HepG2 (cell line): ENCODE data around the gene PELI3. TPM values are rescaled to one million over a fixed set of nuclear protein-coding genes. Genes with fewer than 3 reads are reported as not detected.
A peak's percentile ranks its signal among the peaks of the same experiment; 100 is the strongest.

Experiments used
- BRCA1 ChIP-seq: sonication (generic); formaldehyde crosslinking; IDR thresholded peaks from 2 replicates; pipeline ENCODE4 v1.4.0; 2020; ENCODE audit warnings: missing genetic modification reagents
- CC2D1A ChIP-seq: sonication (generic); formaldehyde crosslinking; IDR thresholded peaks from 2 replicates; pipeline ENCODE4 v1.8.1; 2023; ENCODE audit warnings: mild to moderate bottlenecking, missing genetic modification reagents
- CERS6 ChIP-seq: sonication (generic); formaldehyde crosslinking; IDR thresholded peaks from 2 replicates; pipeline ENCODE4 v1.5.0; 2020; ENCODE audit warnings: missing genetic modification reagents
- HOXA3 ChIP-seq: sonication (generic); formaldehyde crosslinking; IDR thresholded peaks from 2 replicates; pipeline ENCODE4 v1.5.0; 2020; ENCODE audit warnings: missing genetic modification reagents
- JARID2 ChIP-seq: sonication (generic); formaldehyde crosslinking; IDR thresholded peaks from 2 replicates; pipeline ENCODE4 v1.8.1; 2023; ENCODE audit warnings: missing genetic modification reagents, inconsistent platforms; ENCODE audit not compliant: insufficient replicate concordance
- JDP2 ChIP-seq: sonication (generic); formaldehyde crosslinking; IDR thresholded peaks from 2 replicates; pipeline ENCODE4 v1.8.1; 2022; ENCODE audit warnings: missing genetic modification reagents, borderline replicate concordance
- KAT7 ChIP-seq: IDR thresholded peaks from 2 replicates; pipeline ENCODE4 v1.6.1; 2018; ENCODE audit warnings: borderline replicate concordance, missing compliant biosample characterization
- KAT8 ChIP-seq: IDR thresholded peaks from 2 replicates; pipeline ENCODE4 v1.6.1; 2016; ENCODE audit warnings: missing genetic modification reagents, missing compliant biosample characterization
- KDM4B ChIP-seq: sonication (generic); formaldehyde crosslinking; IDR thresholded peaks from 2 replicates; pipeline ENCODE4 v1.4.0; 2020; ENCODE audit warnings: missing genetic modification reagents
- NFATC3 ChIP-seq: sonication (generic); formaldehyde crosslinking; IDR thresholded peaks from 2 replicates; pipeline ENCODE4 v1.5.1; 2020; ENCODE audit warnings: mild to moderate bottlenecking, missing genetic modification reagents
- NFKB2 ChIP-seq: sonication (generic); formaldehyde crosslinking; IDR thresholded peaks from 2 replicates; pipeline ENCODE4 v1.4.0; 2020; ENCODE audit warnings: missing genetic modification reagents, borderline replicate concordance
- NR1H2 ChIP-seq: sonication (generic); formaldehyde crosslinking; IDR thresholded peaks from 2 replicates; pipeline ENCODE4 v1.8.1; 2022; ENCODE audit warnings: low read depth, missing genetic modification reagents, borderline replicate concordance
- POLR2AphosphoS5 ChIP-seq: IDR thresholded peaks from 2 replicates; pipeline ENCODE4 v1.6.1; 2012; ENCODE audit warnings: low read depth, low read length
- RCOR2 ChIP-seq: IDR thresholded peaks from 2 replicates; pipeline ENCODE4 v1.6.1; 2016; ENCODE audit warnings: missing biosample characterization, missing genetic modification reagents
- RFX1 ChIP-seq: fragments of 450-650 bp; IDR thresholded peaks from 2 replicates; pipeline ENCODE4 v1.6.1; 2017
- SP1 ChIP-seq, 2 experiments: fragments of 450-650 bp in 1 of 2; sonication (generic) in 1 of 2; formaldehyde crosslinking in 1 of 2; IDR thresholded peaks; 2 replicates each; pipeline versions ENCODE4 v1.4.0 to v1.6.1; 2016 to 2020; ENCODE audit warnings: missing genetic modification reagents in 1 of 2
- SP4 ChIP-seq: sonication (generic); formaldehyde crosslinking; IDR thresholded peaks from 2 replicates; pipeline ENCODE4 v1.8.1; 2023; ENCODE audit warnings: mild to moderate bottlenecking, missing genetic modification reagents
- TRAFD1 ChIP-seq: sonication (generic); formaldehyde crosslinking; IDR thresholded peaks from 2 replicates; pipeline ENCODE4 v1.5.1; 2020; ENCODE audit warnings: missing genetic modification reagents, mild to moderate bottlenecking, borderline replicate concordance
- TSC22D2 ChIP-seq: sonication (generic); formaldehyde crosslinking; IDR thresholded peaks from 2 replicates; pipeline ENCODE4 v1.5.1; 2020; ENCODE audit warnings: missing genetic modification reagents, mild to moderate bottlenecking, borderline replicate concordance
- ZNF3 ChIP-seq: IDR thresholded peaks from 2 replicates; pipeline ENCODE4 v1.7.0; 2017; ENCODE audit warnings: inconsistent platforms
- ZNF354B ChIP-seq: sonication (generic); formaldehyde crosslinking; IDR thresholded peaks from 2 replicates; pipeline ENCODE4 v1.8.0; 2022; ENCODE audit warnings: mild to moderate bottlenecking, missing genetic modification reagents
- ZNF512B ChIP-seq: sonication (generic); formaldehyde crosslinking; IDR thresholded peaks from 2 replicates; pipeline ENCODE4 v1.5.1; 2020; ENCODE audit warnings: missing genetic modification reagents, mild to moderate bottlenecking, borderline replicate concordance
- ZNF547 ChIP-seq: sonication (generic); formaldehyde crosslinking; IDR thresholded peaks from 2 replicates; pipeline ENCODE4 v1.5.1; 2020; ENCODE audit warnings: mild to moderate bottlenecking, missing genetic modification reagents
- ZNF639 ChIP-seq: conservative IDR thresholded peaks from 2 replicates; pipeline ENCODE4 v1.6.1; 2018; ENCODE audit warnings: missing genetic modification reagents
- ZNF768 ChIP-seq: sonication (generic); formaldehyde crosslinking; IDR thresholded peaks from 2 replicates; pipeline ENCODE4 v1.4.0; 2020; ENCODE audit warnings: missing genetic modification reagents
- polyA plus RNA-seq, 8 experiments: library from polyadenylated mRNA; depleted of rRNA in 3 of 8; stranded (reverse) in 7 of 8; unstranded in 1 of 8; fragments of >200 nt; fragmentation: Illumina TruSeq in 4 of 8; extraction: Trizol in 4 of 8; gene quantifications; 2 replicates each; pipeline versions ENCODE4 v1.2.1 to v1.2.3, GENCODE V29; 2011 to 2016; ENCODE audit warnings: low read depth in 4 of 8, missing spikeins in 1 of 8, mixed read lengths in 1 of 8; ENCODE audit not compliant: insufficient read depth in 1 of 8
- total RNA-seq, 5 experiments: library from RNA; depleted of rRNA; stranded (reverse); fragments of >200 nt; fragmentation: Illumina TruSeq; extraction: Trizol; gene quantifications; 2 replicates each; pipeline ENCODE4 v1.2.3, GENCODE V29; 2016; ENCODE audit warnings: low read depth in 1 of 5

PELI3 gene
- total and polyA plus RNA-seq, 2 of the 13 experiments (the other 11 are each of a cell fraction or from before 2014, with no cell fraction given), result 2.0 to 4.0 TPM

- peak; percentile 61; the same call in 1 of the 2 replicates for TF ChIP-seq ZNF639 (CRISPR knock-in tag)
- TF ChIP-seq RFX1, result peak; percentile 94
- 0 out of 2 replicates have a peak, but pooled peaks have one; percentile 41 for TF ChIP-seq RCOR2 (CRISPR knock-in tag)
- no peak for TF ChIP-seq SP1 (IDR thresholded peaks at IDR 0.05)
- peak; percentile 99 for TF ChIP-seq SP1 (CRISPR knock-in tag; IDR thresholded peaks at IDR 0.05)
- no peak for TF ChIP-seq ZNF547 (CRISPR knock-in tag)
- TF ChIP-seq POLR2AphosphoS5, result peak; percentile 68
- TF ChIP-seq BRCA1 (CRISPR knock-in tag), result no peak
- 0 out of 2 replicates have a peak, but pooled peaks have one; percentile 45 for TF ChIP-seq TSC22D2 (CRISPR knock-in tag)
- TF ChIP-seq ZNF512B, result no peak
- no peak for TF ChIP-seq ZNF3 (CRISPR knock-in tag)
- peak; percentile 97 for TF ChIP-seq HOXA3
- no peak for TF ChIP-seq CC2D1A (CRISPR knock-in tag)
- TF ChIP-seq JDP2 (CRISPR knock-in tag), result no peak
- TF ChIP-seq TRAFD1 (CRISPR knock-in tag), result no peak
- TF ChIP-seq NFKB2 (CRISPR knock-in tag), result peak; percentile 79; the same call in 1 of the 2 replicates
- peak; percentile 93 for TF ChIP-seq KAT8
- TF ChIP-seq KAT7, result peak; percentile 73; the same call in 1 of the 2 replicates
- TF ChIP-seq ZNF768, result peak; percentile 73; the same call in 1 of the 2 replicates
- TF ChIP-seq CERS6 (CRISPR knock-in tag), result no peak
- TF ChIP-seq NFATC3 (CRISPR knock-in tag), result no peak
- no peak for TF ChIP-seq JARID2 (CRISPR knock-in tag)
- TF ChIP-seq KDM4B (CRISPR knock-in tag), result 0 out of 2 replicates have a peak, but pooled peaks have one; percentile 25
- peak; percentile 90 for TF ChIP-seq SP4 (CRISPR knock-in tag)
- no peak for TF ChIP-seq ZNF354B (CRISPR knock-in tag)
- 0 out of 2 replicates have a peak, but pooled peaks have one; percentile 23 for TF ChIP-seq NR1H2 (CRISPR knock-in tag)
Observed at GRCh38 chr11:66510271-66510989, 43.7 kb downstream of the PELI3 start, which contains the start of gene BBS1 (continued).
